ENCODE data around the gene ZNF189.

The ZNF189 gene

DNA sequence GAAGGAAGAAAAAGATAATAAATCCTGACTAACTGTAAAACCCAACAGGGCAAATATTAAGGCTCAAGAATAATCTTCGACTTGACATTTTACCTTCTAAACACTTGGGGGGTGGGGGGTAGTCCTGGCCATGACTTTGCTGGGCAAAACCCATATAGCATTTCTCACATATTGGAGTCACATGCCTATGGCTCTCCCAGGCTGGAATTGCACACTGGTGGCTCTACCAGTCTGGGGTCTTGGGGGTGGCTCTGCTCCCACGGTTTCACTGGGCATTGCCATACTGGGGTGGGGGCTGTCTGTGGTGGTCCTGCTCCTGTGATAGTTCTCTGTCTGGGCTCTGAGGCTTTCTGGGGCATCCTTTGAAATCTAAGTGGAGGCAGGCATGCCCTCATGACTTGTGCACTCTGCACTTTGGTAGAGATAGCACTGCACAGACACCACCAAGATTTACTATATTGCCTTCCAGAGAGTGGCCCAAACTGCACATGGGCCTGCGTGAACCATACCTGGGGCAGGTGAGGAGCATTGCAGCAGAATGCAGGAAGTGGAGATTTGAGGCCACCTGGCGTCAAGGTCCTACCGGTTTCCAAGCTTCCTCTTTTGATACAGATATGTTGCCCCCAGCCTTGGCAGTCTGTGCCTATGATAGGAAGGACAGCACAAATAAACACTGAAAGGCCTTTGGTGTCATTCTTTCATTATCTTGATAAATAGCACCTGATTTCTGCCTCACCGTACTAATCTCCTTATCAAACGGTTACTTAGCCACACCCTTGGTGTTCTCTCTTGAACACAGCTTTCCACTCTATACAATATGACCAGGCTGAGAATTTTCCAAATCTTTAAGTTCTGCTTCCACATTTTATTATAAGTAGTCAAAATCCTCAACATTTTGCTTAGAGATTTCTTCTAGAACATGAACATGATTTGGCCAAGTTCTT lies 43.6 kb upstream of the ZNF189 start:
- H3K4me3 ChIP-seq (ENCODE audit: low read depth, low read length): no peak overlapping the region
- no peak for DNase-seq (ENCODE audit: low read depth)
- TF ChIP-seq, protein P1, sequence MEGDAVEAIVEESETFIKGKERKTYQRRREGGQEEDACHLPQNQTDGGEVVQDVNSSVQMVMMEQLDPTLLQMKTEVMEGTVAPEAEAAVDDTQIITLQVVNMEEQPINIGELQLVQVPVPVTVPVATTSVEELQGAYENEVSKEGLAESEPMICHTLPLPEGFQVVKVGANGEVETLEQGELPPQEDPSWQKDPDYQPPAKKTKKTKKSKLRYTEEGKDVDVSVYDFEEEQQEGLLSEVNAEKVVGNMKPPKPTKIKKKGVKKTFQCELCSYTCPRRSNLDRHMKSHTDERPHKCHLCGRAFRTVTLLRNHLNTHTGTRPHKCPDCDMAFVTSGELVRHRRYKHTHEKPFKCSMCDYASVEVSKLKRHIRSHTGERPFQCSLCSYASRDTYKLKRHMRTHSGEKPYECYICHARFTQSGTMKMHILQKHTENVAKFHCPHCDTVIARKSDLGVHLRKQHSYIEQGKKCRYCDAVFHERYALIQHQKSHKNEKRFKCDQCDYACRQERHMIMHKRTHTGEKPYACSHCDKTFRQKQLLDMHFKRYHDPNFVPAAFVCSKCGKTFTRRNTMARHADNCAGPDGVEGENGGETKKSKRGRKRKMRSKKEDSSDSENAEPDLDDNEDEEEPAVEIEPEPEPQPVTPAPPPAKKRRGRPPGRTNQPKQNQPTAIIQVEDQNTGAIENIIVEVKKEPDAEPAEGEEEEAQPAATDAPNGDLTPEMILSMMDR (IDR thresholded peaks at IDR 0.05; ENCODE audit: low read depth, low read length): no peak
- TF ChIP-seq, protein P2, sequence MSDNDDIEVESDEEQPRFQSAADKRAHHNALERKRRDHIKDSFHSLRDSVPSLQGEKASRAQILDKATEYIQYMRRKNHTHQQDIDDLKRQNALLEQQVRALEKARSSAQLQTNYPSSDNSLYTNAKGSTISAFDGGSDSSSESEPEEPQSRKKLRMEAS (IDR thresholded peaks at IDR 0.05; ENCODE audit: low read depth, low read length): no peak
- TF ChIP-seq POLR2A (IDR thresholded peaks at IDR 0.05; ENCODE audit: extremely low read depth, insufficient read length) (no peak), MYC (IDR thresholded peaks at IDR 0.05; ENCODE audit: low read depth, low read length) (no peak)

DNA sequence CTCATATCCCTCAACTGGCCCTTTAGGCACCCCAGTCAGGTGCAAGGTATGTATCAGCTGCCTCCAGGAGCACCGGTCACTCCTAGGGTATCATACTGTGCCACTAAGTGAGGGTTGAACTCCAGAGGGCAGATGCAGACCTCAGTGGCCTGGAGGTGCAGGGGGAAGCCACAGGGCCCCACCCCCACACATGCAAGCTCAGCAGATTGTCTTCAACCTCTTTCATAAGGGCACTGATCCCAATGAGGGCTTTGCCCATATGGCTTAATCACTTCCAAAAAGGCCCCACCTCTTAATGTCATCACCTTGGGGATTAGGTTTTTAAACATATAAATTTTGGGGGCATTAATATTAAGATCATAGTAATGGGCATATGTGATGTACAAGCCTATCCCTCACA lies 42.0 kb upstream of the ZNF189 start:
- TF ChIP-seq, protein P2 (IDR thresholded peaks at IDR 0.05; ENCODE audit: low read depth, low read length): no peak
- TF ChIP-seq POLR2A (IDR thresholded peaks at IDR 0.05; ENCODE audit: extremely low read depth, insufficient read length) (no peak), MYC (IDR thresholded peaks at IDR 0.05; ENCODE audit: low read depth, low read length) (no peak)
- TF ChIP-seq, protein P1 (IDR thresholded peaks at IDR 0.05; ENCODE audit: low read depth, low read length): no peak
- no peak for DNase-seq (ENCODE audit: low read depth)
- no peak overlapping the region for H3K4me3 ChIP-seq (ENCODE audit: low read depth, low read length)

DNA sequence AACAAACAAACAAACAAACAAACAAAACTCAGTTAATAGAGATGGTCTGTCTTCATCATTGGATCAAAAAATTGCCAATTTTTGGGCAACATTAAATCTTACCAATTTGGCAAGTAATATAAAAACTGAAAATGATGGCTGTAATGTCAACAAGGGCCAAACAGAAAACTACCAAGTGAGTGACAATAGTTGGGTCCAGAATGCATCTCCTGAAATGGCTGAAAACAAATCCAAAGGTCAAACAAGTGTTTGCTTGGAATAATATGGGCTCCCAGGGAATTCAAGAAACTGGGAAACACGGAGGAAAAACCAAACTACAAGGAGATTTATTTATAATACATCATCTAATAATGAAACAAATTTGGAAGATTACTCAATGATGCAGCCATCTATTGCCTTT lies 39.0 kb upstream of the ZNF189 start:
- DNase-seq (ENCODE audit: low read depth): no peak
- H3K4me3 ChIP-seq (ENCODE audit: low read depth, low read length): no peak overlapping the region
- TF ChIP-seq, protein P2 (IDR thresholded peaks at IDR 0.05; ENCODE audit: low read depth, low read length): no peak
- no peak for TF ChIP-seq MYC (IDR thresholded peaks at IDR 0.05; ENCODE audit: low read depth, low read length)
- TF ChIP-seq POLR2A (IDR thresholded peaks at IDR 0.05; ENCODE audit: extremely low read depth, insufficient read length): no peak
- TF ChIP-seq, protein P1 (IDR thresholded peaks at IDR 0.05; ENCODE audit: low read depth, low read length): no peak

DNA sequence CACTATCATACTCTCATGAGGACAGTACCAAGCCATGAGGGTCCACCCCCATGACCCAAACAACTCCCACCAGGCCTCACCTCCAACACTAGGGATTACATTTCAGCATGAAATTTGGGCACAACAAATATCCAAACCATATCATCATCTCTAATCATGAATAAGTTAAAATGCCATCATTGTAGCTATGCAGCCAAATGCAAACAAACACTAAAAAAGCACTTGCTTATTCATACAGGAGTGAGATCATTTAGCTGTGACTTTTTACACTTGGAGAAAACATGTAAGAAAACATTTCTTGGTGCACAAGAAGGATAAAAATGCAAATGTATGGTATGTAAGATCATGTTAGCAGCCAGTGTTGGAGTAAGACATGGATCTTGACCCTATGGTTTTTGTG lies 38.0 kb upstream of the ZNF189 start:
- no peak for DNase-seq (ENCODE audit: low read depth)
- H3K4me3 ChIP-seq (ENCODE audit: low read depth, low read length): no peak overlapping the region
- TF ChIP-seq, protein P1 (IDR thresholded peaks at IDR 0.05; ENCODE audit: low read depth, low read length): no peak
- TF ChIP-seq MYC (IDR thresholded peaks at IDR 0.05; ENCODE audit: low read depth, low read length): no peak
- TF ChIP-seq, protein P2 (IDR thresholded peaks at IDR 0.05; ENCODE audit: low read depth, low read length): no peak
- TF ChIP-seq POLR2A (IDR thresholded peaks at IDR 0.05; ENCODE audit: extremely low read depth, insufficient read length): no peak

DNA sequence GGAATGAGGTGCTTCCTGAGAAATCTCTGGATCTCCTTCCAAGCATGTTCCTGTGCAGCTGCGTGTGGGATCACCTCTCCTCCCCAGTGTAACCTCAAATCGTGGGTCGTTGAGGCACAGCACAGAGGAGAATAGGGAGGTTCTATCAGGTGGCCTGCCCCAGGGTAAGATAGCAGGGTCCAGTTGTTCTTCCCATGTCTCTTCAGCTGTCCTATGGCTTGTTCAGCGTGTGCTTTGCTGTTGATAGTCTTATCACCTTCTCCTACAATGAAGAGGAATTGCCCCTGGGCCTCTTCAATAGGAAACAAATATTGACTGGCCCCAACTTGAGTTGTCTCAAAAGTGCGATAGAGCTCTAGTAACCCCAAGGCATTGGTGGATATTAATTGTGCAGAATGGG lies 36.2 kb upstream of the ZNF189 start:
- H3K4me3 ChIP-seq (ENCODE audit: low read depth, low read length): no peak overlapping the region
- TF ChIP-seq MYC (IDR thresholded peaks at IDR 0.05; ENCODE audit: low read depth, low read length): no peak
- TF ChIP-seq, protein P2 (IDR thresholded peaks at IDR 0.05; ENCODE audit: low read depth, low read length): no peak
- no peak for TF ChIP-seq POLR2A (IDR thresholded peaks at IDR 0.05; ENCODE audit: extremely low read depth, insufficient read length)
- TF ChIP-seq, protein P1 (IDR thresholded peaks at IDR 0.05; ENCODE audit: low read depth, low read length): no peak
- no peak for DNase-seq (ENCODE audit: low read depth)
